ENCODE data around the gene EVA1C.
"Not testable (repeated sequence)": the region's sequence is repeated elsewhere in the genome, so short reads cannot be mapped to it uniquely, and the experiment has no call there.

Gene EVA1C

DNA sequence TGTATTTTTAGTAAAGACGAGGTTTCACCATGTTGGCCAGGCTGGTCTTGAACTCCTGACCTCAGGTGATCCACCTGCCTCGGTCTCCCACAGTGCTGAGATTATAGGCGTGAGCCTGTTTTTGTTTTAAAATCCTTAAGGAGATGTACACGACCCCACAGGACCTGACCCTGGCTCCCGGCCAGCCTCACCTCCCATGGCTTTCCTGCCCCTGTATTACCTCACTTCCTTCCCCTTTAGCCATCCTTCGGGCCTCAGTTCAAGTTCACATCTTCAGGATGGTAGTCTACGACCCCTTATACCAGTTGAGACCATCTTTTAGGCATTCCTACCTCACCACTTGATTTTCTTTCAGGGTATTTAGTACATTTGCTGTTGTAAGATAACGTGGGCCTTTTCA, 136.5 kb downstream of the EVA1C start:
- H3K4me3 ChIP-seq (ENCODE audit: low read length): no peak overlapping the region
- no peaks in the 10 kb centered on the region for H3K9me3 ChIP-seq (ENCODE audit: low read length)
- no peak overlapping the region for H2AFZ ChIP-seq (ENCODE audit: low read depth, low read length)
- peaks cover 2% of the 10 kb centered on the region for H3K4me1 ChIP-seq (ENCODE audit: insufficient read depth, low read length)
- H3K27me3 ChIP-seq (ENCODE audit: insufficient read depth, low read length): peaks cover 4% of the 10 kb centered on the region
- no peaks in the 10 kb centered on the region for H3K36me3 ChIP-seq (ENCODE audit: insufficient read depth, low read length)

DNA sequence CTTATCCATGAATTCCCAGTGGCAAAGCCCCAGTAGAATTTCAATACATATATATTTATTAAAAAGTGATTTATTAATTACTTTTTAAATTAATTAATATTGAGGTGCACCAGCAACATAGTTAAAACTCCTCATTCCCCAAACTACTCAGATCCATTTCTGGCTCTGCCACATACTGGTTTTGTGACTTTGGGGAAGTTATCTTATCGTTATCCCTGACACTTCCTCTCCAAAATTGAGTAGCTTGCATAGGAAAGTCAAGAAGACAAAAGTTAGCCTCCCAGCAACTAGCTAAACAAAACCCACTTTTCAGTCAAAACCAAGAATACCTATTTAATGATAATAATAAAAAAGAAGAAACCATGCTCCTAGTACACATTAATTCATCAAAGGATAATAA, 136.9 kb downstream of the EVA1C start:
- peaks cover 4% of the 10 kb centered on the region for H3K27me3 ChIP-seq (ENCODE audit: insufficient read depth, low read length)
- H3K4me3 ChIP-seq (ENCODE audit: low read length): no peak overlapping the region
- H3K4me1 ChIP-seq (ENCODE audit: insufficient read depth, low read length): peaks cover 2% of the 10 kb centered on the region
- no peaks in the 10 kb centered on the region for H3K9me3 ChIP-seq (ENCODE audit: low read length)
- no peaks in the 10 kb centered on the region for H3K36me3 ChIP-seq (ENCODE audit: insufficient read depth, low read length)
- H2AFZ ChIP-seq (ENCODE audit: low read depth, low read length): no peak overlapping the region

DNA sequence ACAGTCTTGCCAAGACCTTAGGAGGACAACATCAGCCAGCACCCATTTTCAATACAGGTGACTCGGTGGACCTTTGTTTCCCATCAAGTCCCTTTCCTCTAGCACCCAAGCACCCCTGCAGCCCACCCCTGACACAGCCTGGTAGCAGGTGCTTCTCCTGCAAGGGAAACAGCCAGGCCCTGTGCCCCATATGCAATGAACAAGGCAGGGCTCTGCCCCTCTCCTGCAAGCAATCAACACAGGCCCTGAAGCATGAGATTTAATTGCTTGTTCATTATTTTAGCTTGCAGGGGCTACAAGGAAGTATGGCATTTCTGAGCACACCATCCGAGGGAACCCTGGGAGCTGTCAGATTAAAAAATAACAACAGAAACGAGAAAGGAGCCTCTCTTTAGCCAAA, 137.4 kb downstream of the EVA1C start:
- Histone ChIP-seq H3K36me3 (ENCODE audit: insufficient read depth, low read length) (no peaks in the 10 kb centered on the region), H3K27me3 (ENCODE audit: insufficient read depth, low read length) (peaks cover 4% of the 10 kb centered on the region), H3K4me3 (ENCODE audit: low read length) (no peak overlapping the region), H3K4me1 (ENCODE audit: insufficient read depth, low read length) (peaks cover 2% of the 10 kb centered on the region), H3K9me3 (ENCODE audit: low read length) (no peaks in the 10 kb centered on the region), H2AFZ (ENCODE audit: low read depth, low read length) (no peak overlapping the region)

DNA sequence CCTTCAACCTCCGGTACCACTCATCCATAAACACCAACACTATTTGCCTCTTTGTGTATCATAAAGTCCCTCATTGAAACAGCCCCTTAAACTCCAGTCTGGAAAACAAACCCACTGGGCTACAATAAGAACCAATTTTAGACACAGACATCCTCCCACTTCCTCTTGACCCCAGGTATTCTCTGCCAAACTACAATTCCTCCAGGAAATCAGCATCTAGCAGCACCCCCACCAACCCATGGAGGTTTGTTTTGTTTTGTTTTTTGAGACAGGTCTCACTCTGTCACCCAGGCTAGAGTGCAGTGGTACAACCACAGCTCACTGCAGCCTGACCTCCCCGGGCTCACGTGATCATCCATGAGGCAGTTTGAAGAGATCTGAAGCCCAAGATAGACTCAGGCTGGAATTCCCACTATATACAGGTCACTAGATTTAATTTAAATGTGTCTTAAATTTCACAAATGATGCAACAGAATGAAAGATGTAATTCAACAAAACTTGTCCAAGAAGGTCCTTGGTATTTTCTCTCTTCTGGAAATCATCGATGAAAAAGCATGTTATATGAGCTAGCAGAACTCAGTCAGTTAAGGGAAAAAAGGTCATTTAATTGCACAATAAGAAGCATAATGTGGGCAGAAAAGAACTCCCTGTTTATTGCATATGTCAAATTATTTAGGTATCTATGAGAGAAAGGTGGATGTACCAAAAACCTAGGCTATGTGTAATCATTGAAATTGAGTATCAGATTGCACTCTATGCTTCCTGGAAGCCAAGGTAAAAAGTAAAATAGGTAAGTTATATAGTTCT, 142.5 kb downstream of the EVA1C start:
- Histone ChIP-seq H3K4me1 (ENCODE audit: insufficient read depth, low read length) (peaks cover 2% of the 10 kb centered on the region), H3K9me3 (ENCODE audit: low read length) (no peaks in the 10 kb centered on the region), H2AFZ (ENCODE audit: low read depth, low read length) (no peak overlapping the region), H3K27me3 (ENCODE audit: insufficient read depth, low read length) (peaks cover 4% of the 10 kb centered on the region), H3K4me3 (ENCODE audit: low read length) (no peak overlapping the region), H3K36me3 (ENCODE audit: insufficient read depth, low read length) (no peaks in the 10 kb centered on the region)

DNA sequence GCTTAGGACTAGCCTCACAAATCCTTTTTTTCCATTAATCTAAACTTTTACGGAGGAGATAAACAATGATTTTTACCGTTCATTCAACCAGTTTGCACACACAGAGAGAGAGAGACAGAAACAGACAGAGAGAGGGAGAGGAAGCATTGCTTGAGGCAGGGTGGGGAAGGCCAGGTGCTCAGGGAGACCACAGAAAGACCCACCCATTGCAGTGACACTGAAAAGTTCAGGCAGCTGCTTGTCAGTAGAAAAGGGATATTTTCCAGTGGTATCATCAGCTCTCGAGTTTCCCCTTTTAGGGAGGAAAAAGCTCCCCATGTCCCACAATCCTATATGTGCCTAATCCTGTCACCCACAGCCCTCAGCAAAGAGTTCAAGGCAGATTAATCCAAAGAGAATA, 145.6 kb downstream of the EVA1C start:
- H3K27me3 ChIP-seq (ENCODE audit: insufficient read depth, low read length): no peaks in the 10 kb centered on the region
- no peak overlapping the region for H2AFZ ChIP-seq (ENCODE audit: low read depth, low read length)
- no peaks in the 10 kb centered on the region for H3K36me3 ChIP-seq (ENCODE audit: insufficient read depth, low read length)
- H3K4me1 ChIP-seq (ENCODE audit: insufficient read depth, low read length): no peaks in the 10 kb centered on the region
- H3K9me3 ChIP-seq (ENCODE audit: low read length): no peaks in the 10 kb centered on the region
- no peak overlapping the region for H3K4me3 ChIP-seq (ENCODE audit: low read length)

DNA sequence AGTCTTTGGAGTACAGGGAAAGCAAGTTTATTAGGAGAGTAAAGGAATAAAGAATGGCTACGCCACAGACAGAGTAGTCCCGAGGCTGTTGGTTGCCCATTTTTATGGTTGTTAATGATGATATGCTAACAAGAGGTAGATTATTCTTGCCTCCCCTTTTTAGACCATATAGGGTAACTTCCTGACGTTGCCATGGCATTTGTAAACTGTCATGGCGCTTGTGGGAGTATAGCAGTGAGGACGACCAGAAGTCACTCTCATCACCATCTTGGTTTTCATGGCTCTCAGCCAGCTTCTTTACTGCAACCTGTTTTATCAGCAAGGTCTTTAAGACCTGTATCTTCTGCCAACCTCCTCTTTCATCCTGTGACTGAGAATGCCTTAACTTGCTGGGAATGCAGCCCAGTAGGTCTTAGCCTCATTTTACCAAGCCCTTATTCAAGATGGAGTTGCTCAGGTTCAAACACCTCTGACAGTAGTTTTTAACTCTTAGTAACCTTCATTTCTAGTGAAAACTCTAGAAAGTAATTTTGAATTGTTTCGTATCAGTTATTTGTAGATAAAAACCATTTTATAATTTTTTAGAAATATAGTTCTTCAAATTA, 146.6 kb downstream of the EVA1C start:
- H2AFZ ChIP-seq (ENCODE audit: low read depth, low read length): no peak overlapping the region
- H3K4me3 ChIP-seq (ENCODE audit: low read length): no peak overlapping the region
- no peaks in the 10 kb centered on the region for H3K36me3 ChIP-seq (ENCODE audit: insufficient read depth, low read length)
- H3K4me1 ChIP-seq (ENCODE audit: insufficient read depth, low read length): no peaks in the 10 kb centered on the region
- no peaks in the 10 kb centered on the region for H3K9me3 ChIP-seq (ENCODE audit: low read length)
- no peaks in the 10 kb centered on the region for H3K27me3 ChIP-seq (ENCODE audit: insufficient read depth, low read length)

DNA sequence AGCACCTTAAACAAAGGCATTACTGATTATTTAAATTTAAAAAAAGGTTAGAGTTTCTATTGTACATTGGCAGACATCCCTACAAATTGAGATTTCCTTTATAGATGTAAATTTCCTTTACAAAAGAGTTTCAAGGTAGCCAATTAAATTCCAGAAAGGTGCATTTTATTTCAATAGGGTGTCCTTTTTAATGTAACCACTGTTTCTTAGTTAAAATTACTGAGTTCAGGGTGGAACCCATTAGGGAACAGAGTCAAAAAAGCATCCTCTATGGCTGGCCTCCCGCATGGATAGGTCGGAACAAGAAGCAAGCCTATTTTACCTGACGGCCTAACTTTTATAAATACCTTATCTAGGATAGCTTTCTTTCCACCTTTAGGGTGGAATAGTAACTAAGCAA, 148.4 kb downstream of the EVA1C start:
- Histone ChIP-seq H3K36me3 (ENCODE audit: insufficient read depth, low read length) (no peaks in the 10 kb centered on the region), H3K27me3 (ENCODE audit: insufficient read depth, low read length) (no peaks in the 10 kb centered on the region), H3K4me1 (ENCODE audit: insufficient read depth, low read length) (no peaks in the 10 kb centered on the region), H3K4me3 (ENCODE audit: low read length) (no peak overlapping the region), H3K9me3 (ENCODE audit: low read length) (no peaks in the 10 kb centered on the region), H2AFZ (ENCODE audit: low read depth, low read length) (no peak overlapping the region)

DNA sequence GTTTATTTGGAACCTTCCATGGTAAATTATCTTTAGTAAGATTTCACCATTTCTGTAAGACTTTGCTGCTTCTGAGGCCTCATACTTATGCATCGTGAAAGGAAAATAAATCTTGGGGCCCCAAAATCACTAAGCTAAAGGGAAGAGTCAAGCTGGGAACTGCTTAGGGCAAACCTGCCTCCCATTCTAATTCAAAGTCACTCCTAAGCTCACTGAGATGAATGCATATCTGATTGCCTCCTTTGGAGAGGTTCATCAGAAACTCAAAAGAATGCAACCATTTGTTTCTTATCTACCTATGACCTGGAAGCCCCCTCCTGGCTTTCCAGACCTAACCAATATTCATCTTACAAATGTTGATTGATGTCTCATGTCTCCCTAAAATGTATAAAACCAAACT, 149.0 kb downstream of the EVA1C start:
- H3K4me1 ChIP-seq (ENCODE audit: insufficient read depth, low read length); H3K36me3 ChIP-seq (ENCODE audit: insufficient read depth, low read length); H2AFZ ChIP-seq (ENCODE audit: low read depth, low read length); H3K4me3 ChIP-seq (ENCODE audit: low read length); H3K9me3 ChIP-seq (ENCODE audit: low read length); H3K27me3 ChIP-seq (ENCODE audit: insufficient read depth, low read length): not testable (repeated sequence)

DNA sequence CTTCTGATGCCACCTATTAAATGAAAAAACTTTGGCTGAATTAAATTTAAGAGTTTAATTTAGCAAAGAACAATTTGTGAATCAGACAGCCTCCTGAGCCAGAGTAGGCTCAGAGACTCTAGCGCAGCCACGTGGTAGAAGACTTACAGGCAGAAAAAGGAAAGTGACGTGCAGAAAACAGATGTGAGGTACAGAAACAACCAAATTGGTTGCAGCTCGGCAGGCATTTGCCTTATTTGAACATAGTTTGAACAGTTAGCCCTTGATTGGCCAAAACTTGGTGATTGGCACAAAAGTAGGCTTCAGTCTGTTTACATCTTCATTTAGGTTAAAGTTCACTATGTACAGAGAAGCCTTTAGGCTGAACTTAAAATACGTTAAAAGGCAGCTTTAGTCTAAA, 149.9 kb downstream of the EVA1C start:
- Histone ChIP-seq H2AFZ (ENCODE audit: low read depth, low read length) (no peak overlapping the region), H3K4me1 (ENCODE audit: insufficient read depth, low read length) (no peaks in the 10 kb centered on the region), H3K36me3 (ENCODE audit: insufficient read depth, low read length) (no peaks in the 10 kb centered on the region), H3K27me3 (ENCODE audit: insufficient read depth, low read length) (no peaks in the 10 kb centered on the region), H3K9me3 (ENCODE audit: low read length) (no peaks in the 10 kb centered on the region), H3K4me3 (ENCODE audit: low read length) (no peak overlapping the region)

DNA sequence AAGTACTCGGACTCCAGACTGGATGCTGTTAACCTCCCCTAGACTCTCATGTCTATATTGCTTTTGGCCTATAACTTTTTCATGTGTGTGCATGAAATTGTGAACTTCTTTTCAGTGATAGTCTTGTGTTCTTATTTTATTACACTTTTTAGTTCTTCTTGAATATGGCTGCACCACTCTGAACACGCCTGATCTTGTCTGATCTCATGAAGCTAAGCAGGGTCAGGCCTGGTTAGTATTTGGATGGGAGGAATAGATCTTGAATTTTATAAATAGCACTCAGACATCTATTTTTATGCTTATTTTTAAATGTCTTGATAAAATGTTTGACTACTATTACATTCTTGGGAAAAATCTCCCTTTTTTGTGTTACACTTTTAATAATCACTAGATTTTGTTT, 150.4 kb downstream of the EVA1C start:
- Histone ChIP-seq H3K27me3 (ENCODE audit: insufficient read depth, low read length) (no peaks in the 10 kb centered on the region), H2AFZ (ENCODE audit: low read depth, low read length) (no peak overlapping the region), H3K9me3 (ENCODE audit: low read length) (no peaks in the 10 kb centered on the region), H3K4me1 (ENCODE audit: insufficient read depth, low read length) (no peaks in the 10 kb centered on the region), H3K4me3 (ENCODE audit: low read length) (no peak overlapping the region), H3K36me3 (ENCODE audit: insufficient read depth, low read length) (no peaks in the 10 kb centered on the region)

Data from neuron (in vitro differentiated cells).